ENCODE measurements around the gene UPK1A. TPM values are rescaled to one million over a fixed set of nuclear protein-coding genes. Genes with fewer than 3 reads are reported as not detected.
"Not testable (repeated sequence)": the region's sequence is repeated elsewhere in the genome, so short reads cannot be mapped to it uniquely, and the experiment has no call there.

UPK1A gene
- total RNA-seq, 5 donors from 2014 or later (not counting 1 experiment from before 2014, with no cell fraction given), result 0.20 to 0.56 (median 0.38) TPM; not detected in 1

DNA sequence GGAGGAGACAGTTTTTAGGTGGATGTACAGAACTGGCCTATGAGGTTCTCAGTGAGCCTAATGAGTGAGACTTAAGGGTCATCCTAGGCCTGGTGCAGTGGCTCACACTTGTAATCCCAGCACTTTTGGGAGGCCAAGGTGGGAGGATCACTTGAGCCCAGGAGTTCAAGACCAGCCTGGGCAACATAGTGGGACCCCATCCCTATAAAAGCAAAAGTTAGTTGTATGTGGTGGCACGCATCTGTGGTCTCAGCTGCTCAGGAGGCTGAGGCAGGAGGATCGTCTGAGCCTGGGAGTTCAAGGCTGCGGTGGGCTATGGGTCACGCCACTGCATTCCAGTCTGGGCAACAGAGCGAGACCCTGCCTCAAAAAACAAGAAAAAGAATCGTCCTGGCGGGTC is 57.8 kb downstream of the UPK1A start:
- H3K4me3 ChIP-seq (ENCODE audit: control insufficient read depth in 1 of 2, extremely low read depth in 1 of 2, low read length in 1 of 2); H3K9me3 Mint-ChIP-seq; H3K4me3 Mint-ChIP-seq; H3K27me3 Mint-ChIP-seq; CTCF ChIA-PET; DNase-seq; H3K27ac ChIP-seq (ENCODE audit: low read length); ATAC-seq (replicated peaks in 1 of 4); H3K27me3 ChIP-seq (replicated peaks in 1 of 2; ENCODE audit: control insufficient read depth in 2 of 2, extremely low read depth in 1 of 2, insufficient read depth in 2 of 2, low read length in 1 of 2); H3K9me3 ChIP-seq: not testable (repeated sequence)
- H3K36me3 Mint-ChIP-seq, result peaks cover 55% of the 10 kb centered on the region
- peaks cover 16 to 20% (median 19%) of the 10 kb centered on the region in 3 donors for H3K4me1 Mint-ChIP-seq
- POLR2A ChIA-PET, result interaction anchor here in 1 of 2 donors (1.2 kb wide), 1 partner anchor 24 kb away, joined by 3 read pairs; no protein-coding TSS in a partner anchor
- peaks cover 49 to 85% of the 10 kb centered on the region in 2 donors for H3K36me3 ChIP-seq (ENCODE audit: control insufficient read depth in 2 of 2, extremely low read depth in 1 of 2, insufficient read depth in 1 of 2, low read length in 1 of 2)
- peaks cover 0 to 12% of the 10 kb centered on the region in 2 experiments for H3K4me1 ChIP-seq (ENCODE audit: control insufficient read depth in 1 of 2, extremely low read depth in 1 of 2, insufficient read depth in 2 of 2, low read length in 2 of 2)
- H3K27ac Mint-ChIP-seq, result peak overlapping the region in 1 of 2 donors; percentile 28
- 94% methylated on average over 7 of the region's 7 CpGs for WGBS (ENCODE audit: insufficient coverage)

DNA sequence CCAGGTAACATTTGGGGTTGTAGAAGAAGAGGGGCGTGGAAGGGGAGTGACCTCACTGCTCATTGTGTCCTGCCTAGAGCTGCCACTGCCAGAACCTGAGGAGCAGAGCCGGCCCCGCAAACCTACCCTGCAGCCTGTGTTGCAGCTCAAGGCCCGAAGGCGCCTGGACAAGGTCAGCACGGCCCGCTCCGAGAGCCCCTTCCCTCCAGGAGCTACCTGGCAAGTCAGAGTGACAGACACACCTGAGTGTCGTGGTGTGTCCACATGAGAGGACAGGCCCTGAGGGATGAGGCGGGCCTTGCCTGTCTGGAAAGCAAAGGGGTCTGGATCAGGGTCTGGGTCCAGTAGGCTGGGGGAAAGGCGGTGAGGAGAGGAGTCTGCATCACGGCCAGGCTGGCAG is 58.2 kb downstream of the UPK1A start:
- Mint-ChIP-seq H3K4me3 (no peak overlapping the region), H3K36me3 (peaks cover 57% of the 10 kb centered on the region), H3K4me1 (peaks cover 12 to 16% (median 15%) of the 10 kb centered on the region in 3 donors), H3K27ac (peak overlapping the region in 1 of 2 donors; percentile 28), H3K27me3 (no peaks in the 10 kb centered on the region), H3K9me3 (no peaks in the 10 kb centered on the region)
- WGBS (ENCODE audit: insufficient coverage), result 98% methylated on average over 9 of the region's 12 CpGs
- ATAC-seq (replicated peaks in 1 of 4) (no peak), DNase-seq (no peak)
- Histone ChIP-seq H3K9me3 (no peaks in the 10 kb centered on the region), H3K27me3 (replicated peaks in 1 of 2; ENCODE audit: control insufficient read depth in 2 of 2, extremely low read depth in 1 of 2, insufficient read depth in 2 of 2, low read length in 1 of 2) (no peaks in the 10 kb centered on the region), H3K4me1 (ENCODE audit: control insufficient read depth in 1 of 2, extremely low read depth in 1 of 2, insufficient read depth in 2 of 2, low read length in 2 of 2) (peaks cover 0 to 8% of the 10 kb centered on the region in 2 experiments), H3K36me3 (ENCODE audit: control insufficient read depth in 2 of 2, extremely low read depth in 1 of 2, insufficient read depth in 1 of 2, low read length in 1 of 2) (peaks cover 49 to 89% of the 10 kb centered on the region in 2 donors), H3K4me3 (ENCODE audit: control insufficient read depth in 1 of 2, extremely low read depth in 1 of 2, low read length in 1 of 2) (no peak overlapping the region), H3K27ac (ENCODE audit: low read length) (no peak overlapping the region)
- ChIA-PET POLR2A (interaction anchor here in 1 of 2 donors (1.2 kb wide), 1 partner anchor 23 kb away, joined by 3 read pairs; no protein-coding TSS in a partner anchor), CTCF (no interaction called here)

DNA sequence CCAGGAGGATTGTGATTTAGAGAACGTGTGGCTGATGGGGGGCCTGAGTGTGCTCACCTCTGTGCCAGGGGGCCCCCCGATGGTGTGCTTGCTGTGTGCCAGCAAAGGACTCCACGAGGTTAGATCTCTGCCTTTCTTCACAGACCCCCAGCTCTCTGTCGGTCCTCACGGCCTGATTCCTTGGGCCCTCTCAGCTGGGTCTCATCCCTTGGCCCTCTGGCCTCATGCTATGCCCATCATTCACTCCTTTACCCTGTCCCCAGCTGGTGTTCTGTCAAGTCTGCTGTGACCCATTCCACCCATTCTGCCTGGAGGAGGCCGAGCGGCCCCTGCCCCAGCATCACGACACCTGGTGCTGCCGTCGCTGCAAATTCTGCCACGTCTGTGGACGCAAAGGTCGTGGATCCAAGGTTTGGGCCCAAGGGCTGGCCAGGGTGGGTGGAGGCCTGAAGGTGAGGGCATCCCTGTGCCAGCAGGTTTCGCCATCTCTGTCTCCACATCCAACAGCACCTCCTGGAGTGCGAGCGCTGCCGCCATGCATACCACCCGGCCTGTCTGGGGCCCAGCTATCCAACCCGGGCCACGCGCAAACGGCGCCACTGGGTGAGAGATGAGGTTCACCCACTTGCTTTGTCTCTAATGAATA is 59.0 kb downstream of the UPK1A start:
- WGBS (ENCODE audit: insufficient coverage), result 96% methylated on average over 13 of the region's 23 CpGs
- Mint-ChIP-seq H3K36me3 (peaks cover 61% of the 10 kb centered on the region), H3K4me3 (no peak overlapping the region), H3K27ac (no peak overlapping the region), H3K27me3 (no peaks in the 10 kb centered on the region), H3K4me1 (peaks cover 11% of the 10 kb centered on the region in 3 donors), H3K9me3 (no peaks in the 10 kb centered on the region)
- no peak overlapping the region for H3K4me3 ChIP-seq (ENCODE audit: control insufficient read depth in 1 of 2, extremely low read depth in 1 of 2, low read length in 1 of 2)
- ATAC-seq (replicated peaks in 1 of 4) (no peak), DNase-seq (no peak)
- H3K9me3 ChIP-seq, result no peaks in the 10 kb centered on the region
- H3K27me3 ChIP-seq (replicated peaks in 1 of 2; ENCODE audit: control insufficient read depth in 2 of 2, extremely low read depth in 1 of 2, insufficient read depth in 2 of 2, low read length in 1 of 2), result no peaks in the 10 kb centered on the region
- peaks cover 52 to 93% of the 10 kb centered on the region in 2 donors for H3K36me3 ChIP-seq (ENCODE audit: control insufficient read depth in 2 of 2, extremely low read depth in 1 of 2, insufficient read depth in 1 of 2, low read length in 1 of 2)
- POLR2A ChIA-PET, result interaction anchor here in 1 of 2 donors (0.5 kb wide), 1 partner anchor 73 kb away, joined by 7 read pairs; no protein-coding TSS in a partner anchor
- H3K27ac ChIP-seq (ENCODE audit: low read length), result no peak overlapping the region
- CTCF ChIA-PET, result no interaction called here
- peaks cover 0 to 2% of the 10 kb centered on the region in 2 experiments for H3K4me1 ChIP-seq (ENCODE audit: control insufficient read depth in 1 of 2, extremely low read depth in 1 of 2, insufficient read depth in 2 of 2, low read length in 2 of 2)

DNA sequence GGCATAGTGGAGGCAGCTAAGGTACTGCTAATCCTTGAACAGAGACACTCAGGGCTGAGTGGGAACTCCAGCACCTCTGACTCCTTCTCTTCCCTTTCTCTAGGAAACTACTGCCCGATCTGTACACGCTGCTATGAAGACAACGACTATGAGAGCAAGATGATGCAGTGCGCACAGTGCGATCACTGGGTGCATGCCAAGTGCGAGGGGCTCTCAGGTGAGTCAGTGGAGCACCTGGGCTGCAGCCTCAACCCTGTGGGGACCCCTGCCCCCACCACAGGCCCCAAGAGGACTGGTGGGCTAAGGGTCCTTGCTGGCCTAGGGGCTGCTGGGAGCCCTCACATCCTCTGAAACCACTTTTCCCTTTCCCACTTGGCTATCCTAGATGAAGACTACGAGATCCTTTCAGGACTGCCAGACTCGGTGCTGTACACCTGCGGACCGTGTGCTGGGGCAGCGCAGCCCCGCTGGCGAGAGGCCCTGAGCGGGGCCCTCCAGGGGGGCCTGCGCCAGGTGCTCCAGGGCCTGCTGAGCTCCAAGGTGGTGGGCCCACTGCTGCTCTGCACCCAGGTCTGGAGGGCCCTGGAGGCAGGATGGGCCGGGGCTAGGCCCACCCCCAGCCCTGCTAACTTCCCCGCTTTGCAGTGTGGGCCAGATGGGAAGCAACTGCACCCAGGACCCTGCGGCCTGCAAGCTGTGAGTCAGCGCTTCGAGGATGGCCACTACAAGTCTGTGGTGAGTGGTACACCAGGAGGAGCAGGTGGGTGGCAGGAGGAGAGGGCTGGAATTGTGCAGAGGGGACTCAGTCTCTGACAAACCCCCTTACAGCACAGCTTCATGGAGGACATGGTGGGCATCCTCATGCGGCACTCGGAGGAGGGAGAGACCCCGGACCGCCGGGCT is 61.0 kb downstream of the UPK1A start:
- H3K36me3 Mint-ChIP-seq, result peaks cover 64% of the 10 kb centered on the region
- CTCF ChIA-PET, result interaction anchor here in 1 of 2 donors (0.7 kb wide), 1 partner anchor 125 kb away, joined by 3 read pairs; the partner anchor contains the start of gene NPHS1

More for the DNA sequence above, 61.0 kb downstream of the UPK1A start:
- Mint-ChIP-seq H3K27ac (no peak overlapping the region), H3K4me3 (no peak overlapping the region), H3K4me1 (peaks cover 0 to 18% (median 5%) of the 10 kb centered on the region in 3 donors), H3K27me3 (no peaks in the 10 kb centered on the region), H3K9me3 (no peaks in the 10 kb centered on the region)
- DNase-seq, result no peak
- Histone ChIP-seq H3K27ac (ENCODE audit: low read length) (no peak overlapping the region), H3K9me3 (no peaks in the 10 kb centered on the region), H3K36me3 (ENCODE audit: control insufficient read depth in 2 of 2, extremely low read depth in 1 of 2, insufficient read depth in 1 of 2, low read length in 1 of 2) (peaks cover 47 to 99% of the 10 kb centered on the region in 2 donors), H3K27me3 (replicated peaks in 1 of 2; ENCODE audit: control insufficient read depth in 2 of 2, extremely low read depth in 1 of 2, insufficient read depth in 2 of 2, low read length in 1 of 2) (no peaks in the 10 kb centered on the region), H3K4me1 (ENCODE audit: control insufficient read depth in 1 of 2, extremely low read depth in 1 of 2, insufficient read depth in 2 of 2, low read length in 2 of 2) (no peaks in the 10 kb centered on the region), H3K4me3 (ENCODE audit: control insufficient read depth in 1 of 2, extremely low read depth in 1 of 2, low read length in 1 of 2) (no peak overlapping the region)
- 98% methylated on average over 17 of the region's 25 CpGs for WGBS (ENCODE audit: insufficient coverage)
- ATAC-seq (replicated peaks in 1 of 4), result no peak
- POLR2A ChIA-PET, result interaction anchor here in 1 of 2 donors (0.7 kb wide), 1 partner anchor 127 kb away, joined by 8 read pairs; no protein-coding TSS in a partner anchor

Other genes starting within 250 kb of the UPK1A start
- not detected for gene FFAR2, start 218.3 kb upstream of the UPK1A start, total RNA-seq
- gene KRTDAP, start 176.1 kb upstream of the UPK1A start, total RNA-seq, result not detected
- 1 to 10 TPM in 4 of 5 donors, not detected in 1; 1.8 to 2.3 (median 2.1) TPM for gene DMKN, start 152.9 kb upstream of the UPK1A start, total RNA-seq
- gene SBSN, start 138.2 kb upstream of the UPK1A start, total RNA-seq, result under 1 TPM in 1 of 5 donors, not detected in 4; 0.23 TPM
- not detected for gene GAPDHS, start 133.1 kb upstream of the UPK1A start, total RNA-seq
- gene TMEM147, start 120.9 kb upstream of the UPK1A start, total RNA-seq, result 10 to 100 TPM; 27.5 to 46.6 (median 44.2) TPM
- not detected for gene ATP4A, start 102.9 kb upstream of the UPK1A start, total RNA-seq
- not detected for gene PMIS2, start 80.3 kb upstream of the UPK1A start, total RNA-seq
- gene HAUS5, start 53.8 kb upstream of the UPK1A start, total RNA-seq, result 10 to 100 TPM; 25.5 to 34.1 (median 29.3) TPM
- 10 to 100 TPM; 37.6 to 74.0 (median 68.4) TPM for gene RBM42, start 37.5 kb upstream of the UPK1A start, total RNA-seq
- 1 to 10 TPM in 2 of 5 donors, under 1 TPM in 2, not detected in 1; 0.67 to 2.1 (median 1.1) TPM for gene ETV2, start 24.8 kb upstream of the UPK1A start, total RNA-seq
- gene COX6B1, start 18.2 kb upstream of the UPK1A start, total RNA-seq, result 100 to 1,000 TPM; 199 to 248 (median 225) TPM
- 1 to 10 TPM; 1.2 to 4.1 (median 2.0) TPM for gene ZBTB32, start 38.0 kb downstream of the UPK1A start, total RNA-seq
- gene KMT2B, start 51.5 kb downstream of the UPK1A start, total RNA-seq, result 100 to 1,000 TPM in 1 of 5 donors, 10 to 100 TPM in 4; 76.4 to 107 (median 92.5) TPM
- 100 to 1,000 TPM in 2 of 5 donors, 10 to 100 TPM in 3; 54.7 to 123 (median 98.1) TPM for gene IGFLR1, start 75.9 kb downstream of the UPK1A start, total RNA-seq
- 10 to 100 TPM; 40.2 to 74.1 (median 49.3) TPM for gene U2AF1L4, start 78.9 kb downstream of the UPK1A start, total RNA-seq
- 10 to 100 TPM; 21.2 to 33.5 (median 24.5) TPM for gene PSENEN, start 79.1 kb downstream of the UPK1A start, total RNA-seq
- 10 to 100 TPM; 11.8 to 23.6 (median 22.8) TPM for gene LIN37, start 82.1 kb downstream of the UPK1A start, total RNA-seq
- gene HSPB6, start 90.5 kb downstream of the UPK1A start, total RNA-seq, result under 1 TPM in 3 of 5 donors, not detected in 2; 0.44 to 0.69 (median 0.51) TPM
- 10 to 100 TPM; 31.3 to 52.1 (median 47.8) TPM for gene PROSER3, start 91.7 kb downstream of the UPK1A start, total RNA-seq
- gene ARHGAP33, start 109.0 kb downstream of the UPK1A start, total RNA-seq, result 10 to 100 TPM; 19.7 to 38.5 (median 22.8) TPM
- not detected for gene PRODH2, start 146.3 kb downstream of the UPK1A start, total RNA-seq
- under 1 TPM in 2 of 5 donors, not detected in 3; 0.06 to 0.33 TPM for gene NPHS1, start 186.0 kb downstream of the UPK1A start, total RNA-seq
- gene KIRREL2, start 190.4 kb downstream of the UPK1A start, total RNA-seq, result under 1 TPM; 0.16 to 0.28 (median 0.25) TPM
- 1 to 10 TPM in 1 of 5 donors, under 1 TPM in 3, not detected in 1; 0.15 to 1.3 (median 0.33) TPM for gene APLP1, start 202.1 kb downstream of the UPK1A start, total RNA-seq
- 10 to 100 TPM; 45.1 to 78.3 (median 51.4) TPM for gene NFKBID, start 234.0 kb downstream of the UPK1A start, total RNA-seq
- gene HCST, start 236.0 kb downstream of the UPK1A start, total RNA-seq, result 100 to 1,000 TPM in 2 of 5 donors, 10 to 100 TPM in 3; 60.1 to 165 (median 77.2) TPM
- 1 to 10 TPM; 2.3 to 7.0 (median 2.9) TPM for gene TYROBP, start 241.8 kb downstream of the UPK1A start, total RNA-seq

Measured in T-cell (primary cell).